Prostate gland (tissue), 2 donors: ENCODE data around the gene ZNF414.

Source experiments
- CTCF ChIP-seq, 4 experiments: fragments of 200-600 bp in 2 of 4; fragments of 450-650 bp in 2 of 4; sonication (generic) in 2 of 4; IDR thresholded peaks; 1 replicate in 3 of 4; 2 replicates in 1 of 4; pipeline ENCODE4 v1.5.1; 2016 to 2019; ENCODE audit warnings: antibody characterized with exemption in 4 of 4, mild to moderate bottlenecking in 2 of 4, moderate library complexity in 2 of 4
- POLR2A ChIP-seq: fragments of 450-650 bp; IDR thresholded peaks from one replicate; pipeline ENCODE4 v1.6.1; 2016; ENCODE audit warnings: antibody characterized with exemption, mild to moderate bottlenecking
- POLR2AphosphoS5 ChIP-seq: sonication (generic); formaldehyde crosslinking; IDR thresholded peaks from one replicate; pipeline ENCODE4 v1.6.1; 2017; ENCODE audit warnings: antibody characterized with exemption

GRCh38 chr19:8487137-8487851 lies 26.7 kb downstream of the ZNF414 start:
- TF ChIP-seq CTCF (IDR thresholded peaks at IDR 0.05) (no peak), POLR2AphosphoS5 (no peak), POLR2A (no peak)
